Measurements from ENCODE around the gene PRUNE2. TPM values are rescaled to one million over a fixed set of nuclear protein-coding genes. Genes with fewer than 3 reads are reported as not detected.

Gene PRUNE2
- total RNA-seq, 1 donor from 2014 or later, result 8.7 TPM

- no peaks in the 10 kb centered on the region for H3K36me3 ChIP-seq (ENCODE audit: insufficient read depth, low read length)
- no peak overlapping the region for H3K4me3 Mint-ChIP-seq (ENCODE audit: unreplicated experiment)
- H3K9me3 Mint-ChIP-seq (ENCODE audit: unreplicated experiment), result no peaks in the 10 kb centered on the region
- H3K4me1 Mint-ChIP-seq (ENCODE audit: low read depth, unreplicated experiment), result peaks cover 41% of the 10 kb centered on the region
- H2AFZ ChIP-seq (ENCODE audit: low read depth, low read length), result no peak overlapping the region
- no peak overlapping the region for H3K9ac ChIP-seq (ENCODE audit: low read length)
- no peak overlapping the region for H3K4me2 ChIP-seq (ENCODE audit: low read length)
- no peaks in the 10 kb centered on the region for H3K9me3 ChIP-seq (ENCODE audit: insufficient read depth, low read depth, low read length)
- H4K20me1 ChIP-seq (ENCODE audit: insufficient read depth, low read length), result no peaks in the 10 kb centered on the region
- peaks cover 30% of the 10 kb centered on the region for H3K4me1 ChIP-seq (ENCODE audit: insufficient read depth, low read length)
- H3K27ac ChIP-seq (ENCODE audit: low read depth, low read length), result no peak overlapping the region
- H3K36me3 Mint-ChIP-seq (ENCODE audit: low read depth, unreplicated experiment), result no peaks in the 10 kb centered on the region
- no peak overlapping the region for H3K27ac Mint-ChIP-seq (ENCODE audit: unreplicated experiment)
- H3K27me3 Mint-ChIP-seq (ENCODE audit: low read depth, unreplicated experiment), result no peaks in the 10 kb centered on the region
- H3K27me3 ChIP-seq (ENCODE audit: insufficient read depth, low read length), result no peaks in the 10 kb centered on the region
- FAIRE-seq, result peak; percentile 50
- no peak for TF ChIP-seq EZH2 (IDR thresholded peaks at IDR 0.05; ENCODE audit: insufficient read depth, low read length)
- TF ChIP-seq CTCF (IDR thresholded peaks at IDR 0.05; ENCODE audit: insufficient read depth, low read depth, low read length), result no peak
- peak; percentile 33 for DNase-seq (ENCODE audit: low read depth)
- H3K79me2 ChIP-seq (ENCODE audit: insufficient read depth, low read length), result no peaks in the 10 kb centered on the region
- H3K4me3 ChIP-seq (ENCODE audit: insufficient read depth, low read depth, low read length), result no peak overlapping the region
Measured at GRCh38 chr9:76657265-76657664, 248.6 kb downstream of the PRUNE2 start.

DNA sequence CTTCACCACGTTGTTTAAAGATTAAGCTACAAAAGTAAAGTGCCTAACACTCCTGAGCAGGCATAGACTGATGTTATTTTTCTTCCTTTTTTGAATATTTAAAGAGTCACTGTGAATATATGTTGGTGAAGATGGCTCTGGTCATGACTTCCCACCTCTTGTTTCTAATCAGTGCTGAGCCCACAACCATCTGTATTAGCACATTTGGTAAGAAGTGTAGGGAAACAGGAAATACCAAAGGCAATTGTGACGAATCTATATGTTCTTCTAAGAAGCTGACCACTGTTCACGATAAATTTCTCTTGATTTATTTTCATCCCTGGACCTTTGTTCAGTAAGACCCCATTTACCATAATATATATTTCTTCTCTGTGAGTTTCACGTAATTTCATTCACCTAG lies 249.9 kb downstream of the PRUNE2 start:
- no peak overlapping the region for H2AFZ ChIP-seq (ENCODE audit: low read depth, low read length)
- no peaks in the 10 kb centered on the region for H3K9me3 ChIP-seq (ENCODE audit: insufficient read depth, low read depth, low read length)
- Mint-ChIP-seq H3K9me3 (ENCODE audit: unreplicated experiment) (no peaks in the 10 kb centered on the region), H3K4me3 (ENCODE audit: unreplicated experiment) (no peak overlapping the region), H3K36me3 (ENCODE audit: low read depth, unreplicated experiment) (peaks cover 3% of the 10 kb centered on the region), H3K27me3 (ENCODE audit: low read depth, unreplicated experiment) (no peaks in the 10 kb centered on the region), H3K27ac (ENCODE audit: unreplicated experiment) (peak overlapping the region; percentile 22), H3K4me1 (ENCODE audit: low read depth, unreplicated experiment) (peaks cover 54% of the 10 kb centered on the region)
- no peak overlapping the region for H3K4me3 ChIP-seq (ENCODE audit: insufficient read depth, low read depth, low read length)
- H3K9ac ChIP-seq (ENCODE audit: low read length), result no peak overlapping the region
- no peaks in the 10 kb centered on the region for H4K20me1 ChIP-seq (ENCODE audit: insufficient read depth, low read length)
- no peak for FAIRE-seq
- H3K79me2 ChIP-seq (ENCODE audit: insufficient read depth, low read length), result no peaks in the 10 kb centered on the region
- peak; percentile 26 for DNase-seq (ENCODE audit: low read depth)
- no peak for TF ChIP-seq EZH2 (IDR thresholded peaks at IDR 0.05; ENCODE audit: insufficient read depth, low read length)
- no peaks in the 10 kb centered on the region for H3K27me3 ChIP-seq (ENCODE audit: insufficient read depth, low read length)
- peaks cover 30% of the 10 kb centered on the region for H3K4me1 ChIP-seq (ENCODE audit: insufficient read depth, low read length)
- no peaks in the 10 kb centered on the region for H3K36me3 ChIP-seq (ENCODE audit: insufficient read depth, low read length)
- H3K4me2 ChIP-seq (ENCODE audit: low read length), result no peak overlapping the region
- peak overlapping the region; percentile 21 for H3K27ac ChIP-seq (ENCODE audit: low read depth, low read length)

DNA sequence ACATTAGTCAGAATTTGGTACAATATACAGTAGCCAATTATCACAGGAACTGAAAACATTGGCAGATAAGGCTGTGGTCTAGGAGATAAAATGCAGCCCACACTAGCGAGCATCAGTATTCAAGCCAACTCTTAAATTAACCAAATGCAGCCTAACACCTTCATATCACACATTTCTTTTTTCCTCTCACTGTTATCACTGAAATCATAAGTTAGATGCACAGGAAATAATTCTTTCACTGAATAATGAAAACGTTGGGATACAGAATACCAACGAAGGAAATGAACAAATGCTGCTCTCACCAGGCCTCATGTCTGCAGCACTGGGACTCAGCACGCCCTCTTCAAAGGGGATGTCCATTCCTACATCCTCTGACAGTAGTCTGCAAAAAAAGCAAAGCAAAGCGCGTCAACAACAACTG lies 250.8 kb downstream of the PRUNE2 start:
- Histone ChIP-seq H3K9ac (ENCODE audit: low read length) (peak overlapping the region; percentile 38), H3K4me2 (ENCODE audit: low read length) (peak overlapping the region; percentile 73), H3K79me2 (ENCODE audit: insufficient read depth, low read length) (no peaks in the 10 kb centered on the region), H2AFZ (ENCODE audit: low read depth, low read length) (no peak overlapping the region), H3K4me3 (ENCODE audit: insufficient read depth, low read depth, low read length) (peak overlapping the region; percentile 1), H3K27ac (ENCODE audit: low read depth, low read length) (peak overlapping the region; percentile 76), H3K9me3 (ENCODE audit: insufficient read depth, low read depth, low read length) (no peaks in the 10 kb centered on the region), H3K36me3 (ENCODE audit: insufficient read depth, low read length) (no peaks in the 10 kb centered on the region), H3K4me1 (ENCODE audit: insufficient read depth, low read length) (peaks cover 34% of the 10 kb centered on the region), H4K20me1 (ENCODE audit: insufficient read depth, low read length) (no peaks in the 10 kb centered on the region), H3K27me3 (ENCODE audit: insufficient read depth, low read length) (no peaks in the 10 kb centered on the region)
- no peak for FAIRE-seq
- no peaks in the 10 kb centered on the region for H3K27me3 Mint-ChIP-seq (ENCODE audit: low read depth, unreplicated experiment)
- no peaks in the 10 kb centered on the region for H3K9me3 Mint-ChIP-seq (ENCODE audit: unreplicated experiment)
- peak overlapping the region; percentile 7 for H3K4me3 Mint-ChIP-seq (ENCODE audit: unreplicated experiment)
- peak; percentile 74 for DNase-seq (ENCODE audit: low read depth)
- peaks cover 61% of the 10 kb centered on the region for H3K4me1 Mint-ChIP-seq (ENCODE audit: low read depth, unreplicated experiment)
- no peak for TF ChIP-seq CTCF (IDR thresholded peaks at IDR 0.05; ENCODE audit: insufficient read depth, low read depth, low read length)
- TF ChIP-seq EZH2 (IDR thresholded peaks at IDR 0.05; ENCODE audit: insufficient read depth, low read length), result no peak
- H3K36me3 Mint-ChIP-seq (ENCODE audit: low read depth, unreplicated experiment), result peaks cover 3% of the 10 kb centered on the region
- peak overlapping the region; percentile 94 for H3K27ac Mint-ChIP-seq (ENCODE audit: unreplicated experiment)
